Pancreas (tissue), 10 donors: ENCODE data around the gene S100A3. TPM values are rescaled to one million over a fixed set of nuclear protein-coding genes. Genes with fewer than 3 reads are reported as not detected.

Experiments used
- ATAC-seq, 4 donors: fragments of 200-7000 bp; cut with Tn5 transposase; one replicate each; pipeline versions ENCODE4 v1.8.0 to v1.9.1; 2020; ENCODE audit warnings: mild to moderate bottlenecking in 4 of 4, moderate library complexity in 4 of 4
- DNase-seq, 6 donors: peaks; one replicate each; pipeline ENCODE4 v3.0.0-alpha.2; 2020
- FAIRE-seq: peaks from 2 replicates; lab custom pipeline; 2012; peaks lifted over from hg19 to GRCh38; lab: Jason Lieb, UNC
- H3K27ac ChIP-seq, 4 donors: fragments of 200-600 bp; sonication (generic); 1 replicate in 3 of 4; 2 replicates in 1 of 4; pipeline versions ENCODE4 v1.5.0 to v1.8.0; 2020
- H3K27me3 ChIP-seq, 4 donors: fragments of 200-600 bp; one replicate each; pipeline ENCODE4 v1.8.0; 2021
- H3K36me3 ChIP-seq, 3 donors: fragments of 200-600 bp; sonication (generic) in 1 of 3; one replicate each; pipeline versions ENCODE4 v1.5.0 to v1.8.0; 2020 to 2021
- H3K4me1 ChIP-seq, 3 donors: fragments of 200-600 bp; one replicate each; pipeline ENCODE4 v1.8.0; 2021
- H3K4me3 ChIP-seq, 4 donors: fragments of 200-600 bp; sonication (generic) in 2 of 4; one replicate each; pipeline versions ENCODE4 v1.5.0 to v1.8.0; 2020 to 2021
- H3K9me3 ChIP-seq, 4 donors: fragments of 200-600 bp; one replicate each; pipeline ENCODE4 v1.8.0; 2021
- CTCF ChIP-seq, 4 donors: fragments of 200-600 bp; sonication (generic) in 3 of 4; IDR thresholded peaks; one replicate each; pipeline versions ENCODE4 v1.5.0 to v1.8.0; 2021; ENCODE audit warnings: antibody characterized with exemption in 4 of 4
- WGBS, 2 donors: extraction: QIAGEN DNeasy Blood & Tissue Kit; methylation state at CpG; one replicate each; pipeline ENCODE4 v1.1.7; 2013; 5-methylcytosine and 5-hydroxymethylcytosine counted together
- intact Hi-C, 3 donors: fragments of 100-400 bp; cut with DNase I; formaldehyde crosslinking; loops; one replicate each; pipeline versions ENCODE4 v1.11.1 to v1.14.2; 2022
- polyA plus RNA-seq, 2 donors: library from polyadenylated mRNA; stranded (reverse); fragments of 200-250 nt; gene quantifications; one replicate each; pipeline ENCODE4 v1.2.3, GENCODE V29; 2013
- total RNA-seq, 6 donors: library from RNA; stranded (reverse); fragmentation: NEBNext Ultra II Directional in 4 of 6; extraction: Animal tissue kit (Norgen Biotek cat#: 25700) in 4 of 6; gene quantifications; one replicate each; pipeline versions ENCODE4 v1.2.1 to v1.2.4, GENCODE V29; 2021 to 2023
- donor health status: healthy with polysubstance abuse.
- donor health status: DM: no; HTN: no; CAD: no; lungs with moderate emphysema.
- donor health status: DM: no; HTN: no; CAD: no.
- donor health status: control.
- donor health status: control.
- donor health status: Bipolar disorder and iron deficiency.
- donor health status: DM: yes; HTN: yes; CAD: no.
- donor health status: DM: no; HTN: no; CAD: no.
- donor health status: DM: no; HTN: no; CAD: no.
- donor health status: DM: yes; HTN: yes; CAD: no.

The S100A3 gene
- total and polyA plus RNA-seq, 8 donors = 0.20 to 1.1 (median 0.66) TPM; not detected in 3

GRCh38 chr1:153550398-153550758 is 1.3 kb upstream of the S100A3 start:
- H3K4me1 ChIP-seq = peaks cover 0 to 8% (median under 1%) of the 10 kb centered on the region in 3 donors
- peak in 1 of 6 donors; percentile 6 for DNase-seq
- ATAC-seq = no peak
- no peak for TF ChIP-seq CTCF (IDR thresholded peaks at IDR 0.05)
- H3K27me3 ChIP-seq = no peaks in the 10 kb centered on the region
- no peak for FAIRE-seq
- no peaks in the 10 kb centered on the region for H3K9me3 ChIP-seq
- H3K27ac ChIP-seq = no peak overlapping the region
- H3K4me3 ChIP-seq = no peak overlapping the region
- no peaks in the 10 kb centered on the region for H3K36me3 ChIP-seq
- intact Hi-C loops = no loop called here
- 85 to 91% methylated on average over 4 of the region's 4 CpGs for WGBS, 2 donors

GRCh38 chr1:153549741-153550397 is 811 bp upstream of the S100A3 start:
- H3K27me3 ChIP-seq = no peaks in the 10 kb centered on the region
- FAIRE-seq (no peak), DNase-seq (peak in 1 of 6 donors; percentile 30), ATAC-seq (no peak)
- H3K9me3 ChIP-seq = no peaks in the 10 kb centered on the region
- intact Hi-C loops = no loop called here
- no peak overlapping the region for H3K4me3 ChIP-seq
- peak overlapping the region in 2 of 4 donors; percentile 17 to 55 for H3K27ac ChIP-seq
- H3K4me1 ChIP-seq = peaks cover 0 to 13% (median 5%) of the 10 kb centered on the region in 3 donors
- 84 to 88% methylated on average over 6 of the region's 6 CpGs for whole genome bisulfite sequencing, 2 donors
- no peak for TF ChIP-seq CTCF (IDR thresholded peaks at IDR 0.05)
- H3K36me3 ChIP-seq = no peaks in the 10 kb centered on the region

- ATAC-seq (no peak), FAIRE-seq (no peak), DNase-seq (peak in 1 of 6 donors; percentile 25)
- H3K27ac ChIP-seq = no peak overlapping the region
- no peak for TF ChIP-seq CTCF (IDR thresholded peaks at IDR 0.05)
- H3K4me1 ChIP-seq = peaks cover 0 to 20% (median 5%) of the 10 kb centered on the region in 3 donors
- WGBS, 2 donors = 86% methylated on average over 19 of the region's 19 CpGs
- H3K27me3 ChIP-seq = no peaks in the 10 kb centered on the region
- H3K36me3 ChIP-seq = no peaks in the 10 kb centered on the region
- H3K4me3 ChIP-seq = no peak overlapping the region
- H3K9me3 ChIP-seq = no peaks in the 10 kb centered on the region
- intact Hi-C loops = no loop called here
Observed at GRCh38 chr1:153547560-153548551, 1.2 kb downstream of the S100A3 start.

- 78 to 86% methylated on average over 14 of the region's 14 CpGs for WGBS, 2 donors
- DNase-seq (peak in 1 of 6 donors; percentile 33), ATAC-seq (no peak), FAIRE-seq (no peak)
- Histone ChIP-seq H3K9me3 (no peaks in the 10 kb centered on the region), H3K4me1 (peaks cover 0 to 20% (median 5%) of the 10 kb centered on the region in 3 donors), H3K4me3 (no peak overlapping the region), H3K27ac (no peak overlapping the region), H3K36me3 (no peaks in the 10 kb centered on the region), H3K27me3 (no peaks in the 10 kb centered on the region)
- intact Hi-C loops = no loop called here
- no peak for TF ChIP-seq CTCF (IDR thresholded peaks at IDR 0.05)
Observed at GRCh38 chr1:153546796-153547559, 2.1 kb downstream of the S100A3 start.
